ENCODE data around the gene CAP1.

DNA sequence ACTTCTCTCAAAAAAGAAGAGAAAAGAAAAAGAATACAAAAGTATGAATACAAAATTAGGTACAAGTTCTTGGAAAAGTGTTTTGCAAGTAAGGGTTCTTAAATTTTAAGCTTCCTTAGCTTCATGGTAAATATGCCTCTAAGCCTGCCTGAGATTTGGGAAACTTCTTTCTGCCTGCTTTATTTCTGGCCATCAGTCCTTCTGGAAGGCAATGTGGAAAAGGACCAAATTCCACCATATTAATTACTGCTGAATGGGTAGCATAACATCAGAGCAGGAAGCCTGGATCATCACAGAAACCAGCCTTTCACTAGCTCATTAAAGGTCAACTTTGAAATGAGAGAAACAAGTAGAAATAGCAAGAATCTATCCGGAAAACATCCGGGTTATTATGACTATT is 39.1 kb upstream of the CAP1 start:
- no peak for TF ChIP-seq CTCF (IDR thresholded peaks at IDR 0.05)
- no peak for TF ChIP-seq POLR2A (IDR thresholded peaks at IDR 0.05)

Data from testis (tissue), 2 donors.